Measurements from ENCODE around the gene CELF5.

The CELF5 gene

DNA sequence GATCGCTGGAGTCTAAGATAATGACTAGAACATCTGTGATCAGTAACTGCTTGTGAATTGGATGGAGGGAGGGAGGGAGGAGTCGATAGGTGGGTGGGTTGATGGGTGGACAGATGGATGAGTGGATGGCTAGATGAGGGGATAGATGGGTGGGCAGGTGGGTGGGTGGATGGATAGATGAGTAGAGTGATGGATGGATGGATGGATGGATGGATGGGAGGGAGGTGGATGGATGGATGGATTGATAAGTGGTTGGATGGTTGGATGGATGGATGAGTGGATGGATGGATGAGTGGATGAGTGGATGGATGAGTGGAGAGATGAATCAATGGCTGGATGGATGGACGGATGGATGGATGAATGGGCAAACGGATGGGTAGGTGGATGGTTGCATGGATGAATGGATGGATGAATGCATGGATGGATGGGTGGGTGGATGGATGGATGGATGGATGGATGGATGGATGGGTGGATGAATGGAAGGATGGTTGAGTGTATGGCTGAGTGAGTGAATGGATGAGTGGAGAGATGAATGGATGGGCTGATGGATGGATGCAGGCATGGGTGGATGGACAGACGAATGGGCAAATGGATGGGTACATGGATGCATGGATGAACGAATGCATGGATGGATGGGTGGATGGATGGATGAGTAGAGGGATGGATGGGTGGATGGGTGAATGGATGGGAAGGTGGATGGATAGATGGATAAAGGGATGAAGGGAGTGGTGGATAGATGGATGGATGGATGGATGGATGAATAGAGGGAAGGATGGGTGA lies 97.9 kb downstream of the CELF5 start:
- TF ChIP-seq, protein P1, sequence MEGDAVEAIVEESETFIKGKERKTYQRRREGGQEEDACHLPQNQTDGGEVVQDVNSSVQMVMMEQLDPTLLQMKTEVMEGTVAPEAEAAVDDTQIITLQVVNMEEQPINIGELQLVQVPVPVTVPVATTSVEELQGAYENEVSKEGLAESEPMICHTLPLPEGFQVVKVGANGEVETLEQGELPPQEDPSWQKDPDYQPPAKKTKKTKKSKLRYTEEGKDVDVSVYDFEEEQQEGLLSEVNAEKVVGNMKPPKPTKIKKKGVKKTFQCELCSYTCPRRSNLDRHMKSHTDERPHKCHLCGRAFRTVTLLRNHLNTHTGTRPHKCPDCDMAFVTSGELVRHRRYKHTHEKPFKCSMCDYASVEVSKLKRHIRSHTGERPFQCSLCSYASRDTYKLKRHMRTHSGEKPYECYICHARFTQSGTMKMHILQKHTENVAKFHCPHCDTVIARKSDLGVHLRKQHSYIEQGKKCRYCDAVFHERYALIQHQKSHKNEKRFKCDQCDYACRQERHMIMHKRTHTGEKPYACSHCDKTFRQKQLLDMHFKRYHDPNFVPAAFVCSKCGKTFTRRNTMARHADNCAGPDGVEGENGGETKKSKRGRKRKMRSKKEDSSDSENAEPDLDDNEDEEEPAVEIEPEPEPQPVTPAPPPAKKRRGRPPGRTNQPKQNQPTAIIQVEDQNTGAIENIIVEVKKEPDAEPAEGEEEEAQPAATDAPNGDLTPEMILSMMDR (IDR thresholded peaks at IDR 0.05; ENCODE audit: low read depth, low read length): no peak
- H3K4me3 ChIP-seq (ENCODE audit: low read depth, low read length): no peak overlapping the region
- in situ Hi-C loops (cut with HindIII; ENCODE audit: low sequenced_read_pairs): no loop called here
- DNase-seq (ENCODE audit: low read depth, low spot score): no peak

DNA sequence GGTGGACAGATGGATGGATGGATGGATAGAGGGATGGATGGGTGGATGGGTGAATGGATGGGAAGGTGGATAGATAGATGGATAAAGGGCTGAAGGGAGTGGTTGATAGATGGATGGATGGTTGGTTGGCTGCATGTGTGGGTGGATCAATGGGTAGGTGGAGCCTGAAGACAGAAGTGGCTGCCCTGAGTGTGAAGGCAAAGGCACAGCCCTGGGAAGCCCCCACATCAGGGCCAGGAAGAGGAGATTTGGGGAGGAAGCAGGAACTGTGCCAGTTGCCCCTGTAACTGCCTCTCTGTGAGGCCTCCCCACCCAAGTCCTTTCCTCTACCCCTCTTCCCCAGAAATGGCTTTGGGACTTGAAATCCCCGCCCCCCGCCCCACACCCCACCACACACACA lies 98.6 kb downstream of the CELF5 start:
- H3K4me3 ChIP-seq (ENCODE audit: low read depth, low read length): no peak overlapping the region
- in situ Hi-C loops (cut with HindIII; ENCODE audit: low sequenced_read_pairs): no loop called here
- TF ChIP-seq, protein P1 (IDR thresholded peaks at IDR 0.05; ENCODE audit: low read depth, low read length): no peak
- no peak for DNase-seq (ENCODE audit: low read depth, low spot score)

DNA sequence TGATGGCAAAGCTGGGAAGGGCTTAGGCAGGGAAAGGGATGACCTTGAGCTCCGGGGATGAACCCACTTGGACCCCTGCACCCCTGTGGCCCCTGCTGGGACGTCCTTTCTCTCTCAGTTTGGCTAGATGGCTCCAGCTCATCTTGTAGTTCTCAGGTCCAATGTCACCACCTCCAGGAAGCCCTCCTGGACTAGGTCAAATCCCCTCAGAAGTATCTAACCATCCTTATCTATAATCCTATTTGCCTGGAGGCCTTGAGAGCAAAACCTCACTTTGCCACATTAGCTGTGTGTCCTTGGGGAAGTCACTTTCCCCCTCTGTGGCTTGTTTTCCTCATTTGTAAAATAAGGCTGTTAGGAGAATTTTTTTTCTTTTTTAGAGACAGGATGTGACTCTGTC lies 99.2 kb downstream of the CELF5 start:
- in situ Hi-C loops (cut with HindIII; ENCODE audit: low sequenced_read_pairs): no loop called here
- H3K4me3 ChIP-seq (ENCODE audit: low read depth, low read length): no peak overlapping the region
- DNase-seq (ENCODE audit: low read depth, low spot score): no peak
- TF ChIP-seq, protein P1 (IDR thresholded peaks at IDR 0.05; ENCODE audit: low read depth, low read length): no peak

DNA sequence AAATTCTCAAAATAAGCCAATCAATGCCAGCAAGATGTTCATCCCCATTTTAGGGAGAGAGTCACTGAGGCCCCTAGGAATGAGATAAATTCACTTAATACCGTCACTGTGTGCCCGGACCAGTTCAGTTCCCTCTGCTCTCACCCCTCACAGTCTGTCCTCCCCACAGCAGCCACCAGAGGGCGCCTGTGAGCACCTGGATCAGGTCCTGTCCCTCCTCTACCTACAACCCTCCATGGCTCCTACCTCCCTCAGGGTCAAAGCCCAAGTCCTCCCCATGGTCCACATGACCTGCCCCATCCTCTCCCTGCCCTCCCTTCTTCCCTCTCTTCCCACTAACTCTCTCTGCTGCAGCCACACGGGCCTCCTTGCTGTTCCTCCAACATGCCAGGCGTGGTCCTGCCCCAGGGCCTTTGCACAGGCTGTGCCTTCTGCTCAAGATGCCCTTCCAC lies 100.0 kb downstream of the CELF5 start:
- in situ Hi-C loops (cut with HindIII; ENCODE audit: low sequenced_read_pairs): no loop called here
- no peak overlapping the region for H3K4me3 ChIP-seq (ENCODE audit: low read depth, low read length)
- TF ChIP-seq, protein P1 (IDR thresholded peaks at IDR 0.05; ENCODE audit: low read depth, low read length): peak; percentile 83
- no peak for DNase-seq (ENCODE audit: low read depth, low spot score)

DNA sequence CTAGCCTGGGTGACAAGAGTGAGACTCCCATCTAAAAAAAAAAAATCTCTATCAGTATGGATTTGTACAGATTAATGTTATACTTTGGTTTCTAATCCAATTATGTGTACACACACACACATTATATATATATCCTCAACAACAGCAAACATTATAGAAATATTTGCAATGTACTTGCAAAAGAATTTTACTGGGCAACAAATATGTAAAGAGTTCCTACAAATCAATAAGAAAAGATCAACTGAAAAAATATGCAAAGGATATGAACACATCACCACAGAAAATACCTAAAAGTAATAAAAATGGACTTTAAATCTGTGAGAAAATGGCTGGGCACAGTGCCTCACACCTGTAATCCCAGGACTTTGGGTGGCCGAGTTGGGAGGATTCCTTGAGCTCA lies 101.0 kb downstream of the CELF5 start:
- no peak for DNase-seq (ENCODE audit: low read depth, low spot score)
- in situ Hi-C loops (cut with HindIII; ENCODE audit: low sequenced_read_pairs): no loop called here
- TF ChIP-seq, protein P1 (IDR thresholded peaks at IDR 0.05; ENCODE audit: low read depth, low read length): no peak
- H3K4me3 ChIP-seq (ENCODE audit: low read depth, low read length): no peak overlapping the region

DNA sequence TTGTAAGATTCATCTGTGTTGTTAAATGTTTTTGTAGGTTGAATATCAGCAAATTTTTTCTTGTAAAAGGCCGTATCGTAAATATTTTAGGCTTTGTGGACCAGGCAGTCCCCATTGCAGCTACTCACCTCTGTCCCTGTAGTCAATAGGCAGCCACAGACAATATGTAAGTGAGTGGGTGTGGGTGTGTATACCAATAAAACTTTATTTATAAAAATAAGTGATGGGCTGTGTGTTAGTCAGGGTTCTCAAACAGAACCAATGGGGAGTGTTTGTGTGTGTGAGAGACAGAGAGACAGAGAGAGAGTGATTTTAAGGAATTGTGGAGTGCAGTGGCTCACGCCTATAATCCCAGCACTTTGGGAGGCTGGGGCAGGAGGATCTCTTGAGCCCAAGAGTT lies 104.3 kb downstream of the CELF5 start:
- TF ChIP-seq, protein P1 (IDR thresholded peaks at IDR 0.05; ENCODE audit: low read depth, low read length): no peak
- in situ Hi-C loops (cut with HindIII; ENCODE audit: low sequenced_read_pairs): no loop called here
- DNase-seq (ENCODE audit: low read depth, low spot score): no peak
- H3K4me3 ChIP-seq (ENCODE audit: low read depth, low read length): no peak overlapping the region

Data from astrocyte of the spinal cord (primary cell).